HL-60 (cell line): ENCODE data around the gene PANK2.
A peak's percentile ranks its signal among the peaks of the same experiment; 100 is the strongest.
"Not testable (repeated sequence)": the region's sequence is repeated elsewhere in the genome, so short reads cannot be mapped to it uniquely, and the experiment has no call there.

ENCODE experiments used
- DNase-seq, 2 experiments: peaks; one replicate each; pipeline ENCODE4 v3.0.0-alpha.2; 2010 to 2020; ENCODE audit warnings: low read depth in 1 of 2, low spot score in 1 of 2
- H3K27ac ChIP-seq: fragments of 250-450 bp; sonication (Bioruptor Pico); replicated peaks from 2 replicates; pipeline ENCODE4 v1.5.1; 2020; ENCODE audit warnings: mild to moderate bottlenecking, moderate library complexity
- H3K27me3 ChIP-seq: fragments of 250-450 bp; sonication (Bioruptor Pico); 2 replicates; pipeline ENCODE4 v1.5.1; 2021; ENCODE audit warnings: mild to moderate bottlenecking, moderate library complexity; ENCODE audit not compliant: insufficient read depth, poor library complexity, severe bottlenecking
- H3K4me3 ChIP-seq: replicated peaks from 2 replicates; pipeline ENCODE4 v1.5.1; 2011; ENCODE audit warnings: mild to moderate bottlenecking, control low read depth, low read length; ENCODE audit not compliant: insufficient read depth
- GABPA ChIP-seq: IDR thresholded peaks from 2 replicates; pipeline ENCODE4 v1.6.1; 2012; ENCODE audit warnings: low read depth
- POLR2AphosphoS5 ChIP-seq: IDR thresholded peaks from 2 replicates; pipeline ENCODE4 v1.6.1; 2012; ENCODE audit warnings: low read depth
- REST ChIP-seq: IDR thresholded peaks from 2 replicates; pipeline ENCODE4 v1.6.1; 2012; ENCODE audit warnings: low read depth; ENCODE audit not compliant: insufficient replicate concordance
- SPI1 ChIP-seq: IDR thresholded peaks from 2 replicates; pipeline ENCODE4 v1.6.1; 2012; ENCODE audit warnings: low read depth, mild to moderate bottlenecking, borderline replicate concordance
- TF ChIP-seq, protein P1 (sequence below): IDR thresholded peaks from one replicate; pipeline ENCODE4 v1.5.1; 2011; ENCODE audit warnings: low read length, control low read depth, inconsistent platforms; ENCODE audit not compliant: insufficient read depth

Gene PANK2

DNA sequence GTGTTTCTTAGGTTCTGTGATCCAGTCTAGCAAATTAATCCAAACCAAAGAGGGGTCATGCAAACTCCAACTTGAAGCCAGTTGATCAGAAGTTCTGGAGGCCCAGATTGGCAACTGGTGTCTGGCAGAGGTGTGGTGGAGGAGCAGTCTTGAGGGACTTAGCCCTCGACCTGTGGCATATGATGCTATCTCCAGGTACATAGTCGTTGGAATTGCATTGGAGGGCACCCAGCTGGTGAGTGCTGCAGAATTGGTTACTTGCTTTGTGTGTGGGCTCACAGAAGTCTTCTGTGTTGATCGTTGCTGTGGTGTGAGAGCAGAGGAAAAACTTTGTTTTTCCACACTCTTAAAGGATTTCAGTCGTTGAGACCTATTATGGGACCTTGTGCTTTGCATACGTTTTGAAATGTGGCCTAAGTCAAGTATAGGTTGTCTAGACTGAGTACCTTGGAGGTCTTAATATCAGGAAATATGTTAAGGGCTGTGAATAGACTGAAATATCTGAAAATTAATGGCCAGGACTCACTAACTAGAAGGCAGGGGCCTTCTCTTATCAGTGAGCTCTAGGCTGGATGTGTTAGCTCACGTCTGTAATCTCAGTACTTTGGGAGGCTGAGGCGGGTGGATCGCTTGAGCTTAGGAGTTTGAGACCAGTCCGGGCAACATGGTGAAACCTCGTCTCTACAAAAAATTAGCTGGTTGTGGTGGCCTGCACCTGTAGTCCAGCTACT lies 7.8 kb downstream of the PANK2 start:
- no peaks in the 10 kb centered on the region for H3K27me3 ChIP-seq
- TF ChIP-seq SPI1 = no peak
- no peak for TF ChIP-seq GABPA
- no peak for TF ChIP-seq POLR2AphosphoS5
- TF ChIP-seq, protein P1, sequence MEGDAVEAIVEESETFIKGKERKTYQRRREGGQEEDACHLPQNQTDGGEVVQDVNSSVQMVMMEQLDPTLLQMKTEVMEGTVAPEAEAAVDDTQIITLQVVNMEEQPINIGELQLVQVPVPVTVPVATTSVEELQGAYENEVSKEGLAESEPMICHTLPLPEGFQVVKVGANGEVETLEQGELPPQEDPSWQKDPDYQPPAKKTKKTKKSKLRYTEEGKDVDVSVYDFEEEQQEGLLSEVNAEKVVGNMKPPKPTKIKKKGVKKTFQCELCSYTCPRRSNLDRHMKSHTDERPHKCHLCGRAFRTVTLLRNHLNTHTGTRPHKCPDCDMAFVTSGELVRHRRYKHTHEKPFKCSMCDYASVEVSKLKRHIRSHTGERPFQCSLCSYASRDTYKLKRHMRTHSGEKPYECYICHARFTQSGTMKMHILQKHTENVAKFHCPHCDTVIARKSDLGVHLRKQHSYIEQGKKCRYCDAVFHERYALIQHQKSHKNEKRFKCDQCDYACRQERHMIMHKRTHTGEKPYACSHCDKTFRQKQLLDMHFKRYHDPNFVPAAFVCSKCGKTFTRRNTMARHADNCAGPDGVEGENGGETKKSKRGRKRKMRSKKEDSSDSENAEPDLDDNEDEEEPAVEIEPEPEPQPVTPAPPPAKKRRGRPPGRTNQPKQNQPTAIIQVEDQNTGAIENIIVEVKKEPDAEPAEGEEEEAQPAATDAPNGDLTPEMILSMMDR = no peak
- no peak for TF ChIP-seq REST
- no peak for DNase-seq
- no peak overlapping the region for H3K27ac ChIP-seq
- no peak overlapping the region for H3K4me3 ChIP-seq

- not testable (repeated sequence) for H3K27ac ChIP-seq, H3K27me3 ChIP-seq, H3K4me3 ChIP-seq, DNase-seq
Observed at GRCh38 chr20:3898181-3898580, 9.0 kb downstream of the PANK2 start.

DNA sequence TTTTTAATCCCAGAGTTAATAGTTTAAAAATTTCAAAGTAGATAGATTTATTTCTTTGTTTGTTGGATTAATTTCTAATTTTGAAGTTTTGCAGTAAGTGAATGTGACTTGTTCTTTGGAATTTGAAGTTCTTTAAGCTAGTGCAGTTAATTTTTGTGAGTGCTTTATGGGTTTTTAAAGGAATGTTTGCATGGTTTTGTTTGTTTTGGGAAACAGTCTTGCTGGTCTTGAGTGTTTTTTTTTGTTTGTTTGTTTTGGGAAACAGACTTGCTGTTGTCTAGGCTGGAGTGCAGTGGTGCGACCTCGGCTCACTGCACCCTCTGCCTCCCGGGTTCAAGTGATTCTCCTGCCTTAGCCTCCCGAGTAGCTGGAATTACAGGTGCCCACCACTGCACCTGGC lies 9.5 kb downstream of the PANK2 start:
- no peak overlapping the region for H3K4me3 ChIP-seq
- H3K27me3 ChIP-seq = no peaks in the 10 kb centered on the region
- no peak for TF ChIP-seq SPI1
- DNase-seq = no peak
- no peak overlapping the region for H3K27ac ChIP-seq

GRCh38 chr20:3900187-3900604 lies 11.0 kb downstream of the PANK2 start:
- H3K4me3 ChIP-seq = no peak overlapping the region
- DNase-seq = no peak
- TF ChIP-seq POLR2AphosphoS5 = no peak
- TF ChIP-seq GABPA = no peak
- no peak for TF ChIP-seq SPI1
- TF ChIP-seq, protein P1 = no peak
- TF ChIP-seq REST = no peak
- no peaks in the 10 kb centered on the region for H3K27me3 ChIP-seq
- 0 out of 2 replicates have a peak overlapping the region, but pooled peaks have one; percentile 4 for H3K27ac ChIP-seq
